H1 (cell line): Measurements from ENCODE around the gene GYPA. TPM values are rescaled to one million over a fixed set of nuclear protein-coding genes. Genes with fewer than 3 reads are reported as not detected.
"Not testable (repeated sequence)": the region's sequence is repeated elsewhere in the genome, so short reads cannot be mapped to it uniquely, and the experiment has no call there.

Source experiments
- CTCF ChIA-PET: fragments of 300-600 bp; sonication (Branson Sonifier 250); formaldehyde crosslinking; loops from one replicate; lab custom pipeline; 2021; ENCODE audit not compliant: partially characterized antibody; lab: Charles Lee
- POLR2A ChIA-PET: fragments of 300-600 bp; sonication (Branson Sonifier 250); formaldehyde crosslinking; loops from one replicate; lab custom pipeline; 2021; ENCODE audit warnings: inconsistent platforms; ENCODE audit not compliant: partially characterized antibody; lab: Charles Lee
- DNase-seq, 2 experiments: peaks; one replicate each; pipeline versions ENCODE4 v3.0.0 to v3.0.0-alpha.2; 2010 to 2022; ENCODE audit warnings: low spot score in 2 of 2, low read depth in 1 of 2, mixed read lengths in 1 of 2
- FAIRE-seq: peaks from 2 replicates; lab custom pipeline; 2011; peaks lifted over from hg19 to GRCh38; lab: Jason Lieb, UNC
- H2AFZ ChIP-seq: 2 replicates; pipeline ENCODE4 v1.8.1; 2012; ENCODE audit warnings: low read length, inconsistent platforms
- H2AK5ac ChIP-seq: 2 replicates; pipeline ENCODE4 v1.6.1; 2013; ENCODE audit warnings: low read depth, low read length
- H2BK120ac ChIP-seq: replicated peaks from 2 replicates; pipeline ENCODE3; 2013; ENCODE audit warnings: low read depth, low read length, inconsistent platforms
- H2BK12ac ChIP-seq: 2 replicates; pipeline ENCODE4 v1.6.1; 2013; ENCODE audit warnings: low read depth, low read length
- H2BK15ac ChIP-seq: 2 replicates; pipeline ENCODE4 v1.6.1; 2013; ENCODE audit warnings: low read length
- H2BK20ac ChIP-seq: 2 replicates; pipeline ENCODE4 v1.6.1; 2013; ENCODE audit warnings: low read length
- H2BK5ac ChIP-seq: 2 replicates; pipeline ENCODE4 v1.6.1; 2013; ENCODE audit warnings: low read depth, low read length
- H3K14ac ChIP-seq: 2 replicates; pipeline ENCODE4 v1.6.1; 2013; ENCODE audit warnings: inconsistent platforms; ENCODE audit not compliant: insufficient read length
- H3K18ac ChIP-seq: 2 replicates; pipeline ENCODE4 v1.6.1; 2013; ENCODE audit warnings: low read length; ENCODE audit errors: extremely low read depth
- H3K23ac ChIP-seq: 2 replicates; pipeline ENCODE4 v1.6.1; 2013; ENCODE audit warnings: inconsistent platforms; ENCODE audit not compliant: insufficient read length
- H3K23me2 ChIP-seq: 2 replicates; pipeline ENCODE4 v1.6.1; 2013; ENCODE audit warnings: low read depth, low read length
- H3K27ac ChIP-seq: 2 replicates; pipeline ENCODE4 v1.6.1; 2011; ENCODE audit warnings: low read depth, low read length, inconsistent platforms
- H3K27me3 ChIP-seq, 4 experiments: replicated peaks in 1 of 4; 1 replicate in 1 of 4; 2 replicates in 3 of 4; pipeline versions ENCODE4 v1.6.1 to v1.8.1; 2011 to 2013; ENCODE audit warnings: low read length in 3 of 4, mild to moderate bottlenecking in 3 of 4, inconsistent platforms in 2 of 4, mixed read lengths in 2 of 4, moderate library complexity in 1 of 4; ENCODE audit not compliant: control insufficient read depth in 3 of 4, insufficient read depth in 3 of 4; ENCODE audit errors: extremely low read depth in 1 of 4
- H3K36me3 ChIP-seq, 4 experiments: 2 replicates each; pipeline versions ENCODE4 v1.6.1 to v1.8.1; 2011 to 2013; ENCODE audit warnings: mild to moderate bottlenecking in 4 of 4, low read length in 3 of 4, moderate library complexity in 2 of 4, control low read depth in 1 of 4, inconsistent platforms in 1 of 4; ENCODE audit not compliant: insufficient read depth in 4 of 4, control insufficient read depth in 2 of 4
- H3K4ac ChIP-seq: replicated peaks from 2 replicates; pipeline ENCODE3; 2013; ENCODE audit warnings: low read length, low read depth, mixed read lengths, inconsistent platforms; ENCODE audit not compliant: insufficient read length
- H3K4me1 ChIP-seq, 4 experiments: replicated peaks in 1 of 4; 1 replicate in 1 of 4; 2 replicates in 3 of 4; pipeline versions ENCODE4 v1.6.1 to v1.8.1; 2011 to 2013; ENCODE audit warnings: low read length in 3 of 4, inconsistent platforms in 2 of 4, mixed read lengths in 1 of 4; ENCODE audit not compliant: insufficient read depth in 4 of 4, control insufficient read depth in 3 of 4
- H3K4me2 ChIP-seq, 2 experiments: 2 replicates each; pipeline versions ENCODE4 v1.6.1 to v1.8.1; 2011 to 2013; ENCODE audit warnings: low read depth in 2 of 2, low read length in 2 of 2, control low read depth in 1 of 2, inconsistent platforms in 1 of 2, mild to moderate bottlenecking in 1 of 2; ENCODE audit not compliant: insufficient read depth in 1 of 2
- H3K4me3 ChIP-seq, 4 experiments: fragments of 200-600, 300-600 bp in 1 of 4; sonication (generic), shearing (Covaris generic), sonication (Bioruptor Twin) in 1 of 4; 2 replicates each; pipeline versions ENCODE4 v1.5.1 to v1.8.1; 2011 to 2016; ENCODE audit warnings: low read length in 4 of 4, low read depth in 3 of 4, control low read depth in 2 of 4, inconsistent platforms in 2 of 4, mild to moderate bottlenecking in 2 of 4, mixed read lengths in 1 of 4, moderate library complexity in 1 of 4; ENCODE audit not compliant: insufficient read depth in 2 of 4; ENCODE audit errors: extremely low read depth in 1 of 4
- H3K56ac ChIP-seq: replicated peaks from 2 replicates; pipeline ENCODE3; 2013; ENCODE audit warnings: low read depth, mild to moderate bottlenecking, mixed read lengths, low read length, inconsistent platforms; ENCODE audit not compliant: insufficient read length
- H3K79me1 ChIP-seq: 2 replicates; pipeline ENCODE4 v1.6.1; 2013; ENCODE audit warnings: low read depth, low read length, control low read depth
- H3K79me2 ChIP-seq, 2 experiments: 2 replicates each; pipeline versions ENCODE4 v1.6.1 to v1.8.1; 2012 to 2013; ENCODE audit warnings: low read length in 2 of 2, mild to moderate bottlenecking in 2 of 2, inconsistent platforms in 1 of 2; ENCODE audit not compliant: insufficient read depth in 2 of 2, control insufficient read depth in 1 of 2
- H3K9ac ChIP-seq, 4 experiments: replicated peaks in 1 of 4; 1 replicate in 1 of 4; 2 replicates in 3 of 4; pipeline versions ENCODE4 v1.6.1 to v1.8.1; 2011 to 2013; ENCODE audit warnings: low read depth in 3 of 4, low read length in 3 of 4, control low read depth in 2 of 4, mild to moderate bottlenecking in 2 of 4, moderate library complexity in 2 of 4, inconsistent platforms in 1 of 4; ENCODE audit errors: extremely low read depth in 1 of 4
- H3K9me3 ChIP-seq, 2 experiments: 2 replicates each; pipeline versions ENCODE4 v1.6.1 to v1.8.1; 2012 to 2013; ENCODE audit warnings: mild to moderate bottlenecking in 2 of 2, moderate library complexity in 2 of 2, control low read depth in 1 of 2, inconsistent platforms in 1 of 2, low read depth in 1 of 2, low read length in 1 of 2, mixed read lengths in 1 of 2; ENCODE audit not compliant: insufficient read depth in 2 of 2
- H4K20me1 ChIP-seq, 2 experiments: replicated peaks in 1 of 2; 2 replicates each; pipeline versions ENCODE3 to v1.8.1; 2011 to 2013; ENCODE audit warnings: inconsistent platforms in 2 of 2, low read length in 2 of 2, mild to moderate bottlenecking in 1 of 2; ENCODE audit not compliant: insufficient read depth in 2 of 2, control insufficient read depth in 1 of 2
- H4K5ac ChIP-seq: 2 replicates; pipeline ENCODE4 v1.6.1; 2013; ENCODE audit warnings: low read length, low read depth, mixed read lengths, inconsistent platforms; ENCODE audit not compliant: insufficient read length
- H4K8ac ChIP-seq: 2 replicates; pipeline ENCODE4 v1.8.0; 2013; ENCODE audit warnings: mild to moderate bottlenecking, moderate library complexity, low read length, inconsistent platforms; ENCODE audit not compliant: insufficient read depth; ENCODE audit errors: extremely low read depth
- H4K91ac ChIP-seq: replicated peaks from 2 replicates; pipeline ENCODE3; 2013; ENCODE audit warnings: low read length, mixed read lengths, inconsistent platforms; ENCODE audit not compliant: insufficient read length
- WGBS, 2 experiments: shearing (Covaris generic) in 1 of 2; methylation state at CpG; one replicate each; pipeline versions ENCODE4 v1.1.6 to v1.1.7; 2013 to 2015; ENCODE audit warnings: low lambda C conversion rate in 2 of 2, mixed read lengths in 2 of 2, inconsistent platforms in 1 of 2, low coverage in 1 of 2, missing lambda C conversion rate in 1 of 2; ENCODE audit not compliant: insufficient replicate concordance in 2 of 2, insufficient coverage in 1 of 2, insufficient read length in 1 of 2; ENCODE audit errors: extremely low coverage in 1 of 2, missing lambda C conversion rate in 1 of 2; 5-methylcytosine and 5-hydroxymethylcytosine counted together
- polyA plus RNA-seq, 7 experiments: library from polyadenylated mRNA; depleted of rRNA in 3 of 7; stranded (reverse) in 5 of 7; unstranded in 2 of 7; fragments of >200 nt in 5 of 7; fragments of 200-250 nt in 2 of 7; gene quantifications; 1 replicate in 5 of 7; 2 replicates in 1 of 7; 4 replicates in 1 of 7; pipeline versions ENCODE4 v1.2.1 to v1.2.3, GENCODE V29; 2011 to 2013; ENCODE audit warnings: missing spikeins in 2 of 7, mixed read lengths in 2 of 7
- total RNA-seq: library from RNA; stranded (reverse); fragmentation: NEBNext Ultra II Directional; extraction: Animal tissue kit (Norgen Biotek cat#: 25700); gene quantifications from 2 replicates; pipeline ENCODE4 v1.2.1, GENCODE V29; 2021

GYPA gene
- total and polyA plus RNA-seq, 2 of the 8 experiments (the other 6 are each of a cell fraction or from before 2014, with no cell fraction given) = not detected

GRCh38 chr4:144138239-144138638, 2.3 kb downstream of the GYPA start:
- H4K5ac ChIP-seq, H3K56ac ChIP-seq, H3K27ac ChIP-seq, CTCF ChIA-PET, H3K9ac ChIP-seq, H3K4ac ChIP-seq, H2AK5ac ChIP-seq, H2BK15ac ChIP-seq, FAIRE-seq, H3K9me3 ChIP-seq, H3K27me3 ChIP-seq, H3K36me3 ChIP-seq, H3K23me2 ChIP-seq, POLR2A ChIA-PET, H3K4me2 ChIP-seq, H2BK5ac ChIP-seq, H4K91ac ChIP-seq, DNase-seq, H3K23ac ChIP-seq, H3K18ac ChIP-seq, H3K14ac ChIP-seq, H3K4me3 ChIP-seq, H3K79me2 ChIP-seq, H2BK20ac ChIP-seq, H3K4me1 ChIP-seq, H2BK120ac ChIP-seq, H4K8ac ChIP-seq, H2BK12ac ChIP-seq, H2AFZ ChIP-seq, H4K20me1 ChIP-seq, H3K79me1 ChIP-seq: not testable (repeated sequence)
- WGBS, 2 experiments = 89% methylated on average over 4 of the region's 4 CpGs; no CpG with 5 or more reads in 1 of the 2 experiments

GRCh38 chr4:144137137-144137931, 3.2 kb downstream of the GYPA start:
- H4K8ac ChIP-seq, H3K4me2 ChIP-seq, H4K91ac ChIP-seq, H3K23me2 ChIP-seq, H3K36me3 ChIP-seq, H4K20me1 ChIP-seq, DNase-seq, H2BK15ac ChIP-seq, H2BK20ac ChIP-seq, H3K4ac ChIP-seq, H4K5ac ChIP-seq, H3K18ac ChIP-seq, H3K4me1 ChIP-seq, POLR2A ChIA-PET, CTCF ChIA-PET, H3K14ac ChIP-seq, H3K9ac ChIP-seq, H3K23ac ChIP-seq, FAIRE-seq, H2BK120ac ChIP-seq, H3K79me2 ChIP-seq, H3K79me1 ChIP-seq, H3K4me3 ChIP-seq, H3K9me3 ChIP-seq, H2AFZ ChIP-seq, H3K56ac ChIP-seq, H3K27ac ChIP-seq, H2AK5ac ChIP-seq, H3K27me3 ChIP-seq, H2BK12ac ChIP-seq, H2BK5ac ChIP-seq: not testable (repeated sequence)
- 91% methylated on average over 8 of the region's 8 CpGs; no CpG with 5 or more reads in 1 of the 2 experiments for WGBS, 2 experiments
